HG02642 (cell line): ENCODE results near the gene NFIB.

Experiments used
- ATAC-seq: cut with Tn5 transposase; IDR thresholded peaks from one replicate; pipeline ENCODE4 v1.9.1; 2021; ENCODE audit warnings: mild to moderate bottlenecking; ENCODE audit not compliant: unreplicated experiment, poor library complexity

Gene NFIB

DNA sequence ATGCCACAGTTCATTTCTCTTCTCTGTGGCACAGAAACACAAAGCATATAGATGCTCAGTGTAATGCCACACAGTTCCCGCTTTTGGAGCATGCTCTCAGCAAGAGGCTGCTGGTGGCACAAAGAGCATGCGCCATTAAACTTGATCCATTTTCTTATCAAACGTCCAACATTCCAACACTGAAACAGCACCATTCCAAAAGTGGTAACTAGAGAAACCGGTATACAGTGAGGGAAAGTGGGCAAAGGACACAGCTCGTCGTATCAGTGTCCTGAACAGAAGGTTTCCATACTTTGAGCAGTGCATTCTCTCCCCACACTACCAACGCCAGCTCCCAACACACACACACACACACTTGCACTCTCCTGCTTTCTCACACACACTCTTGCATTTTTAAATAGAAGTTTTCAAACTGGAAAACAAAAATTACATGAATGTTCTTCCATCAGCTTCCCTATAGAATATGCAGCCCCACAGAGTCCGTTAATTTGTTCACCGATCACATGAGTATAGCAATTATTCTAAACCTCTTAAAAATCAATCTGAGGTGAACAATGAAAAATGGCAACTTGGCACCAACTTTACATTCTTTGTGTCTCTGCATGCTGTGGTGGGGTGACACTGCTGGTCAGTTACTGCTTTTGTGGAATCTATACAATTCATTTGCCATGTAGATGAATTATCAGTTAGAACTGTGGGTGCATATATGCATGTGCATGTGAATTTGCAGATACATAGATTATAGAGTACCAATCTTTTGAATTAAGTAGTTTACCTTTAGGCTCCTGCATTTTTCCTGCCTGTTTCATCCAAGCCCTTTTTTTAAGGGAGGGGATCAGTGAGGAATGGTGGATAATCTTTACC lies 5.7 kb downstream of the NFIB start:
- ATAC-seq, result no peak

DNA sequence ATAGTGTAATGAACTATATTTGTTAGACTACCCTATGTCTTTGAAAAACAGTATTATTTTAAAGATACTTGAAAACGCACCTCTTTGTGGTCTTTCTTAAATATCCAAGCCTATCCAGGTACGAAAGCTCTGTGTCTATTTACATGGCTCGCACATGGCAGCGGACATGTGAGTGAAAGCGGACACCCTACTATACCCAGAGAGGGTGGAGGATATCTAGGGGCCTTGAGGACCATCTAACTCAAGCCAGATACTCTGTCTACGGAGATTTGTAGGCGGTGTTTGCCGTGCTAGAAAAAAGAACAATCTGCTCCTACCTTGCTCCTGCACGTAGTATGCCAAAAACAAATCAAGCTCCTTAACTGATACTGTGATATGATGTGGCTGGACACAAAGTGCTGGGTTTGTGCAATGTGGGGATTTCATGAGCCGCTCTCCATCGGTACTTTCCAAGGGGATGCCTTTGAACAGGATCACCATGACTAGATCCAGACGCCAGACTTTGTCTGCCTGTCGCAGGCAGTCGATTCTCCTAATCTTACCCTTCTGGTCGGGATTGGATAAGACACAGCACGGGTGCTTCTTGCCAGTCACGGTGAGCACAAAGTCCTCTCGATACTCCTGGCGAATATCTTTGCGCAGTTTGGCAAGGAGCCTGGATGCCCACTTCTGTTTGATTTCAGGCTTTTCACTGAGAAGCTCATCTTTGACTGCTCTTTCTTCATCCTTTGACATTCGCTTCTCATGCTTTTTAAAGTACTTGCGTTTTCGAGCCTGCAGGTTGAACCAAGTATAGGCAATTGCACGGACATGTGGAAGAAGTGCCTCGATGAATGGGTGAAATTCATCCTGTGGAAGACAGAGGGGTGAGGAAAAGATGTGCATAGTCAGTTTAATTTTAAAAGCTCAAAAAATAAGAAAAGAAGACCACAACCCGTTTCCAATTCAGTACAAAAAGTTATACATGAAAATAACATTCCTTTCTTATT lies 7.0 kb downstream of the NFIB start:
- ATAC-seq, result no peak

DNA sequence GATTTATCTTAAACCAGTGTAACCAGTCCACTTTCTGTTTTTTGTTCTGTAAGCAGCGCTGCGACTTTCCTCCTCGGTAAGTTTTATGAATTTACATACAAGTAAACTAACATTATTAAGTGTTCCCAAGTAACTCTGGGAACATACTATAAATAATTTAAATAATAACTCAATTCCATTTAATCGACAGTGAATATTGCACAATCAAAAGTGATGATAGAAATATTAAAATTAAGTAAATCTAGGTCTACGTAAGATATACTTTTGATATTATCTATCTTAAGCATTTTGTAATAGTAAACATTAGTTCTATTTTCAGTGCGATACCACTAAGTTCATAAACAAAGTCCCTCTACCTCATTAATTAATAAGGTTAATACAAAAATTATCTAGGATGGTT lies 7.8 kb downstream of the NFIB start:
- ATAC-seq, result no peak

DNA sequence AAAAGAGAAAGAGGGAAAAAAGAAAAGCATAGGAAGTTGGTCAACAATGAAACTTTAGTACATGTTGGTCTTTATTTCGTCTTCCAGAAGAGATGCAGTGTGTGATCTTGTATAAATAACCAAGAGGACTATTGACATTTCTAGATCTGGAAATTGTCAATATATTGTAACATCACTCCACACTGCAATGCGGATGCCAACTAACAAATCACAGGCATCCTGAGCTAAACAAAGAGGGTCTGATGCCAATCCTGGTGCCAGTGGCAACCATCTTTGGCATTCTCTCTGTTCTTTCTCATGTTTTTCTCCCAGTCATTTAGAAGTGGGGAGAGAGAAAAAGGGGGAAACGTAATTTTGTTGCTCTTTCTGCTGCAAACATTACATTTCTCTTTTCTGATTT lies 9.7 kb downstream of the NFIB start:
- no peak for ATAC-seq

DNA sequence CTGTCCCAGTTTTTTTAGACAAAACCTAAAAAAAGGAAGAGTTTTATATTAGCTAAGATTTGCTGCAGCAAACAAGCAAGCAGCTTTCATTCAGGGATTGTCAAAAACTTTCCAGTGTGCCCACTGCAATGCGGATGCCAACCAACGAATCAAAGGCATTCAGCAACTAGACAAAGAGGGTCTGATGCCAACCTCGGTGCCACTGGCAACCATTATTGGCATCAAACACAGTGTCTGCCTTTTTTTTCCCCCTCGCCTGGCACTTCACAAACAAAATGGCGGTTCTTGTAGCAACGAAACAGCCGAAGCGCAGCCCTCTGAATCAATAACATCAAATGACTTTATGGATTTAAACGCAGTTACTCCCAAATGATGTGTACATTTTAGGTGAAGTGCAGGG lies 10.4 kb downstream of the NFIB start:
- ATAC-seq, result no peak

DNA sequence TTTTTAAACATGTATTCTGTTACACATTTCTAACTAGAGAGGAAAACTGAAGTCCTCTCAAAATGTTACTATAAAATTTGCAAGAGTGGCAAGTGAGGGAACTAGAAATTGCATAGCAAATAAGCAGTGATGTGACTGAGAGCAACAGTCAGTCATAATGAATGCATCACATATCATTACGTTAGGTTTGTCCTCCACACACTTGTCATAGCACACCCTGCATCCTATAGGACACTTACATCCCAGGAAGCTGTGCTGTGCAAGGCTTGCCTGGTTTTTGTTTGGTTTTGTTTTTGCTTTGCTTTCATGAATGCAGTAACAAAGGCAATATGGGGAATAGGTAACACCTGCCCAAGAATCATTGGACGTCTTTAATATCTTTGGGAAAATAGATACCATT lies 10.8 kb downstream of the NFIB start:
- no peak for ATAC-seq

DNA sequence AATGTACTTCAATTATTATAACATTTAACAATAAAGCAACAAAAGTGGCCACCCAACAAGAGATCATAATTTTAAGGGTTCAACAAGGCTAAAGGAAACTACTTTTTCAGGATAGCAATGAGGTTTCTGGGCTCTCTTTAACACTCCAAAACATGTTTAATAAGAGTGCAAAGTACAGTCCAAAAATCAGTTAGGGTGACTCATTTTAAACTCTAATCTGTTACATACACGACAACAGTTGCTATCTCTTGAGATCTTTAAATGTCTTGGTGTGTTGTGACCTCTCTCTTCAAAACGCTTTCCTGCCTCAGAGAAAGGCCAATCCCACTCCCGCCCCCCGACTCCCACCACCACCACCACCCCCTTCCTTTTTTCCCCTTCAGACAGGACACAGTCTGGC lies 11.5 kb downstream of the NFIB start:
- ATAC-seq, result no peak

DNA sequence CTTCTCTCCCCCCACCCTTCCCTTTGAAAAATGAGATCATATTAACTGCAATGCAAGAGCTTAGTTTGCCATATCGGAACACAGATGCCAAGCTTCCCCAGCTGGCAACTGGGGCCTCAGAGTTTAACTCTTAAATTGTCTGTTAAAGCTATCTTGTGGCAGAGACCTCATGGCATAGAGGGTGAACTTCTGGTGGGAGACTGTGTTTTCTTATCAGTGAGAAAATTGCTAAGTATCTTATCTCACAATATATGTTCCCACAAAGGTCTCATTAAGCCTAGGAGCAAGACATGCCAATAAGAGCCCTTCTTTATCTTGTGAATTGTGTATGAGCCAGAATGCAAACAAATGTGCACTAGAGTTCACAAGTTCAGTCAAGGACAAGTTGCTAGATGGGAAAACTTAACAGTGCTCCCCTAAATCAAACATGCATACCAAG lies 12.3 kb downstream of the NFIB start:
- ATAC-seq, result no peak

DNA sequence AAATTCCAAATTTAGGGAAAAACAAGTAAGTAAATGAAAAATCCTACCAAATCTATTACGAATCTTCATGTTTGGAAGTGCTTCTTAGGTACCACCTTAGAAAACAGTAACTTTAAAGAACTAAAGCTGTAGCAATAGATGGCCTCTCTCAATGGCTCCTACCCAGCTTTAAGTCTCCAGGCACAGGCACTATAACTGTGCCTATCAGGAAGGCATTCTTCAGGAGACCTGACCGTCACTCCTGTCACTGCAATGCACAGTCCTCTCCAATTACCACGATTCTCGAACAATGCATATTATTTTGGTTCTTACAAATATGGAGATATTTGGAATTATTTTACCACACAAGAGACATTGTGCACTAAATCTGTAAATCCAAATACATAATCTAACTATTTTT lies 12.9 kb downstream of the NFIB start:
- ATAC-seq, result no peak

DNA sequence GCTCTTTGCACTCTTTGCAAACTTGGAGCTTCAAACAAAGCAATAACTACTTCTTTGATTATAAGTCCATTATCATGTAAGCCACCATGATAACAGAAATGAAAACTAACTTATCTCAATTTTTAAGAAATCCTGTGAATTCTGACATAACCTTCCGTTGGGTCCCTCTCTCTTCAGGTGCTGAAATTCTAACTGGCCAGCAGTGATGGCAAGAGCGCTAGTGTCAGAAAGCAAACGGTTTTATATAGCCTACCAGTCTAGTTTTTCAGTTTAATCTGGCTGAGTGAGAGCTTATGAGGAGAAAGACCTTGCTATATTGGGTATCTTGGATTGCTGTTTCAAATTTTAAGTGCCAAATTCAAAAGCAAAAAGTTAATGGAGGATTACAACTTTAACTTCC lies 13.4 kb downstream of the NFIB start:
- ATAC-seq, result no peak

DNA sequence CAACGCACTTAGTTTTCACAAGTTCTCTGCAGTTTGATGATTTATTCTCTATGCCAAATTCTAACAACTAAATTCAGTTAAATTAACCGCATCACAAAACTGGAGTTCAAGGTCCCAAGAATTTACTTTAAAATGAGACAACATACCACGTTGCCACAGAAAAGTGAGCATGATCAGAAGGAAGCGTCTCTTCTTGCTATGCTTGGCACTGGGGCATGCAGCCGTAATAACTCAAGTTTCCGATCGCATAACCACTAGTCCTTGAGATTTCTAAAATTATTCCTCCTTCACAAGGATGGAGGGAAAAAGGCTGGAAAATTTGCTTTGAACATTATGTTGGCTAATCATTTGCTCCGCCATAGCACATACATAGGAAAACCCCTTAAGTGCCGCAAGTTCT lies 13.9 kb downstream of the NFIB start:
- no peak for ATAC-seq

DNA sequence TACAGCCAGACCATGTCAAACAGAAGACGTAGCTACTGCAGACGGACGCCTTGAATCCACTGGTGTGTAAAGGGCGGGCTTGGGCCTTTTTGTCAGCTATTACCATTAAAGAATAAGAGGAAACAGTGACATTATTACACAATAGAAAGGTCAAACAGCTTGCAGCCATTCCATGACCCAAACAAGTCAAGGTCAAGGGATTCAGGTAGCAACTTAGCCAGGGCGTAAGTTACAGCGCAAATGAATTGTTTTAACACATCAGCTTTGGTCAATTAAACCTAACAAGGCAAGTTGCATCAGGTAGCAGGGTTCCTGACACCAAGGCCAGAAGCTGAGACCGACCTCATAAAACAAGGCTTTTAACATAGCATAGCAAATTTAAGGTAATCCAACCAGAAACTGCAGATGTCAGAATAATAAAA lies 15.3 kb downstream of the NFIB start:
- no peak for ATAC-seq

DNA sequence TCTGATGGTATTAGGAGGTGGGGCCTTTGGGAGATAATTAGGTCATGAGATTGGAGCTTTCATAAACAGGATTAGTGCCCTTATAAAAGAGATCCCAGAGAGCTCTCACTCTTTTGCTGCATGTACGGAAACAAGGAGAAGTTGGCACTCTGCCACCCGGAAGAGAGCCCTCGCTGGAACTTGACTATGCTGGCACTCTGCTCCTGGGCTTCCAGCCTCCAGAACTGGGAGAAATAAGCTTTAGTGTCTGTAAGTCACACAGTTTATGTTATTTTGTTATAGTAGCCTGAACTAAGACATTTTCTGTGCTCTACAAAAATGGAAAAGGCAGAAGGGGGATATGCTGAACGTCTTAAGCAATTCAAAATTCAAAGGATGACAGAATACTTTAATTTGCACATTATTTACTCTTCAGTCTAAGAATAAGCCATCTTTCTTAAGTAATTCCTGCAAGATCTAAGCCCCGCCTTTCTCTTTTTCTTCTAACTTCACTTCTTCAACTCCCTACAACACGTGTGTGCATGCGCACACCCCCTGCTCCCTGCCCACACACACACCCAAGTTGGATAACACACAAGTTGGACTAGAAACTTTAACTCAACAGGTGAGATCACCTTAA lies 17.3 kb downstream of the NFIB start:
- ATAC-seq, result no peak

DNA sequence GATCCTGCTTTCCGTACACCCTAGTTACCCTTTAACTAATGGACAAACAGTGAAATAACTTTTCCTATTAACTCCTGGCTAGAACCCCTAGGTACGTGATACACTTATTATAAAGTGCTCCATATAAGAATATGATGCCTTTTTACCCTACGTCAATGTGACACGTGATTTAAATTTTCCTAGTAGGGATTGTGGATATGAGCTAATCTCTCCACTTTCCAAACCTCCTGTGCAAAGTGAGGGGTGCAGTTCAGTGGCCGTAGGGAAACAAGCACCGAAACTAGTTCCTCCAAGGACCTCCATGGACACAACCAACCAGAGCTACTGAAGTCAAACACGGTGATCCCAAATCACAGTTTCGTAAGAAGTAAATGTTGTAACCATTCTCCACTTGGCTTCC lies 19.3 kb downstream of the NFIB start:
- no peak for ATAC-seq

DNA sequence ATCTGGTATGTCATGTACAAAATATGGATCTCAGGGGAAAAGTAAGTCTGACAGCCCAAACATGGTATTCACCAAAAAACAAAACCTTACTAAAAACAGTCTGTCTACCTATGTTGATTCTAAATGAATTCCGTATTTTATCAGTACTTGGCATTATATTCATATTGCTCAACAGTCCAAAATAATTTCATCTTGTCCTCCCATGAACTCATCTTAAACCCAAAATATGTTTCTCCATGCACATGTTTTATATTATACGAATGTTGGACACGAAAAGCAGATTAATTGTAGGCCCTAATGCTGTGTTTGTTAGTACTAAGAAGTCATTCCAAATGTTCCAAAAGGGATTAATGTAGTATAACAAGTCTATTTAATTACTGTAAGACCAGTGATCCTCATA lies 20.1 kb downstream of the NFIB start:
- ATAC-seq, result no peak

DNA sequence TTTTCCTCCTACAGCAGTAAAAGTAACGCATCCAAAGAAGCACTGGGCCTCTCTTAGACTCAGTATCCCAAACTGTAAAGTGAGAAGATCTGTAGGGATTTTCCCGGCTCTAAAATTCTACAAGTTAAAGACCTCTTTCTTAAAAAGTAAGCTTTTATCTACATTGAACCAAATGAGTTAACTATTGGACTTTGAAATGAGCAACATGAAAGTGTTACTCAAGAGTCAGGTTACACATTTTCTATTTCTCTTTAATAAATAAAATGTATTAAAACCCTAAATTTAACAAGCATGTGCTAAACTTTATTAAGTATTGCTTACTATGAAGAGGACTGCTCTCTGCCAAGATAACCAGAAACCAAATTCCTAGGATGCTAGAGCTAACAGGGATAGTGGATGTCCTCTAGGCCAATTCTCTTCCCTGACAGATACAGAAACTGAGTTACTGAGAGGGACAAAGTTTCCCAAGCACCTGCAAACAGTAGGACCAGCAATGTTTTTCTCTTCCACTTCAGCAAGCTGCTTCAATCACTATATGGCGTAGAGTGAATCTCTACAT lies 21.7 kb downstream of the NFIB start:
- no peak for ATAC-seq

DNA sequence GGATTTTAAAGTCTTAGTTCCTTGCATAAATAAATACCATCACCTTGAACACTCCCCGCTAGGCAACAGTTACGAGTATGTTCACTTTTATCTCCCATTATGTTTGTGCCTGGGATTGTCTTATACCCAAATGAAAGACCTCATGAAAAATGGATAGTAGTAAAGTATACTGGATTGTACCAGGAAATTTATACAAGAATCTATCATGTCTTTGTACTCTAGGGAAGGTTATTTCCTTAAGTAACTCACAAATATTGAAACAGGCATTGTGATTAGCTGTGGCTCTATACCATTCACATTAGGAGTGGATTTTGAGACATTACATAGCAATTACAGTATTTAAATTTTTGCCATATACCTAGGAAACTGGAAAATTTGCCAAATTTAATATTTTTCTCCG lies 24.0 kb downstream of the NFIB start:
- ATAC-seq, result no peak

DNA sequence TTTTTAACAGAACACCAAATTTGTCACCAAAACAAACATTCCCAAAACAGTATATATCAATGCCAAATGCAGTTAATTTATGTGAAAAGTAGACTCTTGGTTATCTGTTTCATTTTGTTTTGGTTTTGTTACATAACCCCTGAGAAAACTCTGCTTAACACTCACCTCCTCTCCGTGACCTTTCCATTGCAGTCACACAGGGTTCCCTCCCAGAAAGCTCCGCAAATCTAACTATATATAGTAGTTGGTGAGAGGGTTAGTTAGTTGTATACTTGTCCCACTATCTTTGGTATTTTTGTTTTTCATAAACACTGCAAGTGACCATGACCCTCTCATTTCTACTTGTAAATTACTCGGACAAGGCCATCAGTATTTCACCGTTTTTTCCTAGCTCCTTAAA lies 25.5 kb downstream of the NFIB start:
- no peak for ATAC-seq

DNA sequence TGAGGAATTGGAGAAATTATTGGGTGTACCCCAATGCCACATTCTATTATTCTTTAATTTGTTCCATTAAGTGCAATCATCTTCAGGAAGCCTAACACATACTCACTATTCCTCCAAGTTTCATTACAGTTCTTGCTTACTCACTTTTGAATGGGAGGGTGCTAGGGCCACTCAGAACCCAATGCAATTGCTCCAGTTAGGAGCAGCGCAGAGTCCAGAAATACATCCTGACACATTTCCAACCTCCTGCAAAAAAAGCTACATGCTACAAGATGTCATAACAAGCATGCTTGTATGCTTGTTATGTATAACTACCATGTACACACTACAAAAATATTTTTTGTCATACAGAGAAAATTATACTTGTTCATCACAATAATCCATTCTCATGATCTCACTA lies 27.8 kb downstream of the NFIB start:
- no peak for ATAC-seq

DNA sequence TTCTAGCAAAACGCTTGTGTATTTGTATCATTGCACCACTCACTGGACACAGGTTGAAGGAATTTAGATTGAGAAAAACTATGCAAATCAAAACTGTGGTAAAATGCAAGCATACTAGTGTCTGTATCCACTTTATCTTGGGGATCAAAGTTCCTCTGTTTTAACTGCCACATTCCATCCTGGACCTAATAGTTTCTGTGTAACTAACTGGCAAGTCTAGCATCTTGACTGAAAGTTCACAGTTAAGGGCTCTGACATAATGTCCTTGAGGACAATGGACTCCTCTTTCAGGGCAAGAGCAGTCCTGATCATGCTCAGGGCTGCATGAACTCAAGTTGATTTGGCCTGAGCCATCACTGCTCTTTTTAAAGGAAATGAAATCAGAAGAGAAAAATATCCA lies 30.7 kb downstream of the NFIB start:
- no peak for ATAC-seq

DNA sequence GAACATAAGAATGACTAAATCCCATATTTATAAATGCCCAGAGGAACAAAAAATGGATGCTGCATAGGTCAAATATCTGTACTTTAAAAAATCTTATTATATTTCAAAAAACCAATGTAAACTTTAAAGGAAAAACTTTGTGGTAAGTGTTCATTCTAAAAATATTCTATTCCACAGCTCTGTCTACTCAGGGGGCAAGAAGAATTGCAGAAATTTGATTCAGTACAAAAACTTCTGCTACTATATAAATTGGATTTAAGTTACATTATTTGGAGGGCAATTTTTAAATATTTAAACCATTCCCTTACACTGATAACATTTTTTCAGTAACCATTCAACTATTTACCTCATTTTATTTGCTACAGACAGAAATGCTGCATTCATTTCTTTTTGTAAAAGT lies 32.1 kb downstream of the NFIB start:
- ATAC-seq, result no peak
